Smooth muscle cell of the brain vasculature (primary cell): ENCODE data around the gene BZW2.
"Not testable (repeated sequence)": the region's sequence is repeated elsewhere in the genome, so short reads cannot be mapped to it uniquely, and the experiment has no call there.

Source experiments
- DNase-seq: peaks from one replicate; pipeline ENCODE4 v3.0.0-alpha.2; 2012; ENCODE audit warnings: low read depth, low spot score

Gene BZW2

DNA sequence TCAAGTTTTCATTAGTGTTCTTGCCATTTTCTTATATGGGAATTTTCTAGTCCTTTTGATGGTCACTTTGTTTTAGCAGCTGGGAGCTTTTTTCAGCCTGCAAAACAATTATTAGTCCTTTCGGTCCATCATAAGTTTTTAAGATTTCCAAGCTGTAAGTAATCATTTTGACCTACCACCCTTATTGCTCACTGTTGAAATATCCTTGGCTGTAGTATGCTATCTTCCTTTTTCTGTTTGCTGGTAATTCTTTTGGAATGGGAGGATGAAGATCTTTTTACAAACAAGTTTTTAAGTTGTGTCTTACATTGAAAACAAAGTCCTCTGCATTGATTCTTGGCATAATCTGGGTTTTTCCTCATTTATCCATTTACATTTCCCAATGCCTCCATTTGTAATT lies 24.0 kb downstream of the BZW2 start:
- no peak for DNase-seq

DNA sequence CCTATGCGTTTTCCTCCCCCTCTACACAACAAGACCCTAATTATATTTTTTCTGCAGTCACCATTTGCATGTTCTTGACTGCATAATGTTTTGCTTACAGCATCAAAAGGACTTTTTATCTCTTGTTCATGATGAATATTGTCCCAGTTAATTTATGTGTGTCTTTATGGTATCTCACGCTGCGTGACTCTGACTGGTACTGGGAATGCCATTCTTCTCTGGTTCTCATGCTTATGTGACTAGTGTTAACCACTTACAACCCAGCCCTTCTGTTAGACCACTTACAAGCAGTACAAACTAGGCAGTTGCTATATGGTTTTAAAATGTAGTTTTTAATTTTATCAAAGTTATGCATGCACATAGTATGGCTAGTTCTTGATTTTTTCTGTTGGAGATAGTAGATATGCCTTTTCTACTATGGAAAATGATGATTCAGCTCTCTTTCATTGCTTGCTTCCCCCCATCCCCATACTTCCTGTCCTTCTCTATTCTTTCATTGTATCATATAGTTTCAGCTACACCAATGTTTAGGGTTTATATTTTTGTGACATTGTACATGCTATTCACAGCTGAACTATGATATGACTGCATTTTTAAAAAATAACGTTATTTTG lies 24.9 kb downstream of the BZW2 start:
- DNase-seq: no peak

DNA sequence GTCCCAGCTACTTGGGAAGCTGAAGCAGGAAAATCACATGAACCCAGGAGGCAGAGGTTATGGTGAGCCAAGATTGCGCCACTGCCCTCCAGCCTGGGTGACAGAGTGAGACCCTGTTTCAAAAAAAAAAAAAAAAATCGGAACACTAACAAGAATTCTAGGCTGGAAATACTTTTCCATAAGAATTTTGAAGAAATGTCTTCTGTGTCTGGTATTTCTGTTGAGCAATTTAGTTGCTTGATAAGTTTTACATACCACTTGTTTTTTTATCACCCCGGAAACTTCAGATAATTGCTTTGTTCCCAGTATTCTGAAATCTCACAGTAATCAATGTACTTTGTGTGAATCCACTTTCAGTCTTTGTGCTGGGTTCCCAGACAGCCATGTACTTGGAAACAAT lies 25.8 kb downstream of the BZW2 start:
- DNase-seq: no peak

DNA sequence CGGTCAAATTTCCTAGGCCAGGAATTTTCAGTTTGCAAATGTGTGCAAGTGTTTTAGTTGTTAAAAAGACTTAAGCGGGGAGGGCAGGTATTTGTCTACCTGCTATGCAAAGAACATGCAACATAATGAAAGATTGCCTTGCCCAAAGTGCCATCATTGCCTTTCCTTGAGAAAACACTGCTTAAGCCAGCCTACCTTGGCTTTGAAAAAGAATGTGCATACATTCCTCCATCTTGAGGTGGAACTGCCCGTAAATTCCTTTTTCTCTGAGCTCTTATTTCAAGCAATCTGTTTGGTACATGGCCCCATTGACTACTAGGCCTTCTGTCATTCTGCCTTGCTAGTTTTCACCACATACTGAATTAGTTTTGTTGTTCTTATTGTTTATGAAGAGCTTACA lies 29.3 kb downstream of the BZW2 start:
- no peak for DNase-seq

DNA sequence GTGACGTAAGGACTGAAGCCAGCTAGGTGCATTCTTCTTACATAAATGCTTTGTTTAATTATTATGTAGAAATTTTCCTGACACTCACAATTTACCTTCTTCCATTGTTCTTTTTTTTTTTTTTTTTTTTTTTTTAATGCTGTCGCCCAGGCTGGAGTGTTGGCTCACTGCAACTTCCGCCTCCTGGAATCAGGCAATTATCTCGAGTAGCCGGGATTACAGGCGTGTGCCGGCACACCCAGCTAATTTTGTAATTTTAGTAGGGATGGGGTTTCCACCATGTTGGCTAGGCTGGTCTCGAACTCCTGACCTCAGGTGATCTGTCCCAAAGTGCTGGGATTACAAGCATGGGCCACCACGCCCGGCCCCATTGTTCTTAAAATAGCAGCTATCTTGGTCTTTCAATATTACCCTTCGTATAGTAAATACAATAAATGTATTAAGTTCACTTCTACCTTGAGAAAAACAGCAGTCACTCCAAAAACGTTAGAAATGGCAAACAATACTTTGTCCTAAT lies 32.1 kb downstream of the BZW2 start:
- no peak for DNase-seq

DNA sequence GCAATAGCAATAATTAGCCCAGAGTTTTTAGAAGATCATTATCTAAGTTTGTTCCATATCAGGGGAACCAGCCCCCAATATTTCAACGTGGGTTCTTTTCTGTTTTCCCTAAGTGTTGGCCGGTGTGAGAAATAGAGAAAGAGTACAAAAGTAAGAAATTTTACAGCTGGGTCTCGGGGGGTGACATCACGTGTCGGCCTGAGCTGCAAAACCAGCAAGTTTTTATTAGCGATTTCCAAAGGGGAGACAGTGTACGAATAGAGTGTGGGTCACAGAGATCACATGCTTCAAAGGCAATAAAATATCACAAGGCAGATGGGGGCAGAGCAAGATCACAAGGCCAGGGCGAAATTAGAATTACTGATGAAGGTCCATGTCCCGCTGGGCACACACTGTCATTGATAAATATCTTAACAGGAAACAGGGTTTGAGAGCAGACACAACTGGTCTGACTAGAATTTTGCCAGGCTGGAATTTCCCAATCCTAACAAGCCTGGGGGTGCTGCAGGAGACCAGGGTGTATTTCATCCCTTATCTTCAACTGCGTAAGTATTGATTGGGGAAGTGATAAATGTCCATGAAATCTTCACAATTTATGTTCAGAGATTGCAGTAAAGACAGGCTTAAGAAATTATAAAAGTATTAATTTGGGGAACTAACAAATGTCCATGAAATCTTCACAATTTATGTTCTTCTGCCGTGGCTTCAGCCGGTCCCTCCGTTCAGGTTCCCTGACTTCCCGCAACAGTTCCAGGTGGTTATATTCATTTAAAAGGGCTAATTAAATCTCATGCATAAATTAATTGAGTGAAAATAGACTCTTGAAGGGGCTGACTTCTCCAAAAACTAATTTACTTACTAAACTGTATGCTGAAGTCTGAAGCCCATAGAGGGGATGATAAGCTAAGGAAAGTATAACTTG lies 32.9 kb downstream of the BZW2 start:
- DNase-seq: not testable (repeated sequence)

DNA sequence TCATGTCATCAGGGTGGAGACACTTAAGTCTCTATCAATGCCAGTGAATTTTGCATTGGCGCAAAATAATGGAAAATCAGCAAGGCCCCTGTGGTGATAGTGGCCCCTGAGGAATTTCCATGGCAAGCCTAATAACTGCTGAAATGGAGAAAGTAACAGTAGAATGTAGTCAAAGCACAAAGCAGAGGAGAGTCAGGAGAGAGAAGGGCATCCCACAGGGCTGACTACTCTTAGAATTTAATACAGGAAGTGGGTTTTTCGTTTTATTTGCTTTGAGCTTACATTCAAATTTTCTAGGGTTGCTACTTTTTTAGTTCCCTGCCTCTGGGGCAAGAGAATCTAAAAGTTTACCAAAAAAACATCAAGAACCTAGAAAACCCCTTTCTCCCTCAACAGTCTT lies 39.0 kb downstream of the BZW2 start:
- no peak for DNase-seq

DNA sequence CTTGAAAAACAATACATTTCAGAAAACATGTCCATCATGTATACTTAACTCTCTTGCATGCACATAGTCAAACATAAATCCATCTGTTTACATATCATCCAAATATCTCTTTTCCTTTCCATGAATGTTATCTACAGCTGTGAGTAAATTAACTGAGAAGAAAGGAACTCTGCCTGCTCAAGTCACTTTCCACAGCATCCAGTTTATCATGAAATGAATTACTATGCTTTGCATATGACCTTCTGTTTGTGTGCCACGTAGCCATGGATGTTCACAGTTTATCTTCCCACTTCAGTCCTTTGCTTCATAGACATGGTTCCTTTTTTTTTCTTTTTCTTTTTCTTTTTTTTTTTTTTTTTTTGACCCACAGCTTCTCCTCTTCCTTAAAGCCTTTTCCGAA lies 39.6 kb downstream of the BZW2 start:
- DNase-seq: no peak

DNA sequence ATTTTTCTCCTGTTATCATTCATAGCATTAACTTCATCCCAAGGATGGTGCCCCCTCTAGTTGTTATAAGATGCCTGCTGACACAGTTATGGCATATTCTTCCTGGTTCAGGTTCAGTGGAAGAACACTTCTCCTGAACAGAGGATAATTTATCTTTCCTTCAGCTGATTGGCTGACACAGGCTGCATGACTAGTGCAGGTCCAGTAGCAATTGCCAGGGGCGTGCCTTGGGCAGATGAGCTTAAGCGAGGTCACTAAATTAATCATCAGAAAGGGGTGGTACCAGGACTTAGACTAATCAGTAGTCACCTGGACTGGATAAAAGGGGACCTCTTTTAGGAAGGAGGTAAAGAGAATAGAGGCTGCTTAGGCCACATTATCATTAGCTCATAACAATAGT lies 42.3 kb downstream of the BZW2 start:
- DNase-seq: no peak

DNA sequence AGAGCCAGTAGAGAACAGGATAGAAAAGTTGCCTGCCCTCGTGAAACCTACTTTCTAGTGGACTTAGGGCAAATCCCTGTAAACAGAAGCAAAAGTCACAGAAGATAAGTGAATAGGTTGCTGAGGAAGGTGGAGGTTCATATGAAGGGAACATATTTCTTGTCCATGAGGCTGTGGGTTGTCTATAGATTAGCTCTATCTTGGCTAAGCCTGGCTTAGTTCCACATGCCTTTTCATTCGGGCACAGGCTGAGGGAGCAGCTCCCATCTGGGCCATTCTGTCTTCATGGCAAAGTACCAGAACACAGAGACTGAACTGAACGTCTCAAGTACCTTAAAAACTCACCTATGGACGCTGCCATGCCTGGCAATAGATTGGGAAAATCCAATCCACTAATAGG lies 45.3 kb downstream of the BZW2 start:
- DNase-seq: no peak

DNA sequence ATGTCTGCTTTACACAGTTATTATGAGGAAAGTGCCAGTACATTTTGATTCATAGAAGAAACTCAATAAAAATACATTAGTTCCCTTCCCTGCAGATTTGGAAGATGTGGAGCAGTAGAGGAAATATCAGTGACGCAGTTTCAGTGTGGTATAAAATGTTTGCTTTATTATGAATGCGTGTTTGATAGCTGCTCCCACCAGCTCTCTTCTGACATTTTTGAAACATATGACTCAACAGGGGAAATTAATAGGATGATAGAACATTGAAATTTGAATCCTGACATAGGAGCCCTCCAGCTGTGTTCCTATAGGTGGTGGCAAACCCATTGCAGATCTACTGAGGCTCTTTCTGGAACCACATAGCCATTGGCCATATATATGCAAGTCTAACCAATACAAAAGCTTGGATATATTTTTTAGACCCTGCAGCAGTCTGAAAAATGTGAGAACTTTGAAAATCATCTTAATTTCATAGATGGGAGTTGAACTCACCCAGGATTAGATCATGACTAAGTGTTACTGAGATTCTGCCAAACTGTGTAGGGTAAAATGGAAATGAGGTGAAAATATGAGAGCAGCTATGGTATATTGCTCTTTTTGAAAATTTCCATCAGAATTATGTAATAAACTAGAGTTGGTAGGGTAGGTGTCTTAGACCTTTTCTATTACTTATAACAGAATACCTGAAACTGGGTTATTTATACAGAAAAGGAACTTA lies 47.8 kb downstream of the BZW2 start:
- DNase-seq: no peak

DNA sequence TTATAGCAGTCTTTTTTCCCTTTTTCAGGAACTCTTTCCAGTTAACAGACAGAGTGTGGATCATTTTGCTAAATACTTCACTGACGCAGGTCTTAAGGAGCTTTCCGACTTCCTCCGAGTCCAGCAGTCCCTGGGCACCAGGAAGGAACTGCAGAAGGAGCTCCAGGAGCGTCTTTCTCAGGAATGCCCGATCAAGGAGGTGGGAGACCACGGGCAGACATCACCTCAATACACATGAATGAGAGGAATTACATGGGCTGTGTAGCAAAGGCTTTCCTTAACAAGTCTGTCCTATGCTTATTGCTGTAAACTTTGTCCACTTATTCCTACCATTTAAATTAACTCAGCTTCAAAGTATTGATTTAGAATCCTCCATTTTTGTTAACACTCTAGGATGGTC lies 48.8 kb downstream of the BZW2 start:
- DNase-seq: no peak

DNA sequence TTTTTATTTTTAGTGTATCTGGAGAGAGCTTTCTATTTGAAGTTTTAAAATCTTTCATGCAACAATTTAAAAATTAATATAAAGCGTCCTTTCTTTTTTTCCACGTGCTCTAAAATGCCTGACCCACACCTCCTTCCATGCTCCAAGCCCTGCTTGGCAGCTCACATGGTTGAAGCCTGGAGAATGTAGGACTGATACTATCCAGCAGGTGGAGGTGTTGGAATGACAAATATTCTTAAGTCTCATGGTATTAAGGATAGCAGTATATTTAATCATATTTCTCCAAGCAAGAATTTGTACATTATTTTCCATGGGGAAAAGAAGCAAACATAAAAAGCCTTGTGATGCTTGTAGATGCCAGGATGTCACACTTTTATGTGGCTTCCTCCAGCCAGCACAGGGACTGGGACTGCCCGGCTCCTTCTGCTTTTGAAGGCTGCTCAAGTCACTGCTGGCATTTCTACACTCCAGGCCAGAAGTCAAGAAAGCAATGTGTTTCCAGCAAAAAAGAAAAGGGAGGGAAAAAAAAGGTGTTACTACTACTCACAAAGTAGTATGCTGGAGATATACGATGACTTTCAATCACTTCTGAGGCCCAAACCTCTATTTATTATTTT lies 49.7 kb downstream of the BZW2 start:
- peak; percentile 36 for DNase-seq

DNA sequence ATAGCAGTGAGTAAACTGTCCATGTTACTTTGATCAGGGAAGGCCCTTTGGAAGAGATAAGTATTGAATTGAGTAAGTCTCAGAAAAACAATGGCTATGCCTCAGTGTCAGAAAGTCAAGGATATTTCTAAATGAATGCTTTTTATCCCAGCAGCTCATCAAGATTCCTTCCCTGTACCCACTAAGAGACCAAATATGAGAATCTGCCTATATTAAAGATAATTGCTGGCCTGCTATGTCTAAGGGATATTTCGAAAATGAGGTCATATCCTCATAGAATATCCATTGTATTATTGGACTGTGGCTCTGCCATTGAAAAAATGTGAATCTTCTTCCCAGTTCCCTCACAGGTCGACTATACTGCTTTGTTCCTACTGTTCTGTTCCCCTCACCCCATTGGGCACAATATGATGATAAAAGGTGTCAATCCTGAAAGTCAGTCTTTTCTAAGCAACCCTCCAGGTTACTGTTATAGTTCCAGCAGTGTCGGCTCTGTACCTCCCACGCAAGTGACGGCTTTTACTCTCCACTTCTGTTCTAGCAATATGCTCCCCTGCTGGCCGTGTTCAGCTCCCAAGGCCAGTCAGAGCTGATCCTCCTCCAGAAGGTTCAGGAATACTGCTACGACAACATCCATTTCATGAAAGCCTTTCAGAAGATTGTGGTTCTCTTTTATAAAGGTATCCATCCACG lies 51.7 kb downstream of the BZW2 start:
- DNase-seq: no peak

DNA sequence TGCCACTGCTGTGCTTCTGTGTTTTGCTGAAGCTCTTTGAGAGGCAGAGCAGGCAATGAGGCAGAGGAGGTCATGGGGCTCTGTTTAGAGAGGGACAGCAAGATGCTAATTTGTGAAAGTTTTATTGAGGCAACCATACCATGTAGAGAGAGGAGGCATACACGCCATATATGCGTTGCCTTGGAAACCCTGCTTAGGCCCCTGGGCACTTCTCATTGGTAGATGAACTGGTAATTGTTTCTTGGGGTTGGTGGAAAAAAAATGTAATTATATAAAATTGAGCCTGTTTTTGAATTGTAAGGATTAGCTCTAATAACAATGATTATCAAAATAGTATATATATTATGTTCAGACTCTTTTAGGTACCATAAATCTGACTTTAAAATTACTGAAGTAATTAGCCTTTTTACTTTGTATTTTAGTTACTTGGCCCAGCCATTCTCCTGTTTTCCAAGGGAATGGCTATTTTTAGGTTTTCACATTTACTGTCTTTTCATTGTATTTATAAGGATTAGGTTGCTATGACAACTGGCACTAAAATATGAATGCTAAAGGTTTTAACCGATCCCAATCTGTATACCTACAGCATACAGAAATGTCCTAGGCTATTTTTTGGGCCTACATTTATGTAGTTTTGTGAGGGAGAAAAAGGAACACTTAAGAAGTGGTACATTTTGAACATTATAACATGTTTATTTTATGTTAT lies 52.4 kb downstream of the BZW2 start:
- DNase-seq: no peak

DNA sequence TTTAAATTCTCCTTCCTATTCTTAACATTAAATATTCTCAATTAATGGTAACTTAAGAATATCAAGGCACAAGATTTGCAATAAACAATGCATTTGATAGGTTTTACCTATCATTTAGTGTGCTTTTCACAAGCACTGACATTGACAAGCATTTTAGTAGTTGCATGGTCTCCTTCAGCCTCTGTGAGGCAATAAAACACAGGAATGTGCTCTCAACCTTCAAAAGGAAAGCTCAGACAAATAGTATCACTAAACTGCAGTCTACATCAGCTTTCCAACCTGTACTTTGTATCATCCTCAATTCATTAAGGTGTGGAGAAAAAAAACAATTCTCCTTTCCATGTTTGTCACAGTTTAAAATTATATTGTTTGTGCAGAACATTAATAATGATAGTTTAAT lies 56.5 kb downstream of the BZW2 start:
- DNase-seq: no peak

DNA sequence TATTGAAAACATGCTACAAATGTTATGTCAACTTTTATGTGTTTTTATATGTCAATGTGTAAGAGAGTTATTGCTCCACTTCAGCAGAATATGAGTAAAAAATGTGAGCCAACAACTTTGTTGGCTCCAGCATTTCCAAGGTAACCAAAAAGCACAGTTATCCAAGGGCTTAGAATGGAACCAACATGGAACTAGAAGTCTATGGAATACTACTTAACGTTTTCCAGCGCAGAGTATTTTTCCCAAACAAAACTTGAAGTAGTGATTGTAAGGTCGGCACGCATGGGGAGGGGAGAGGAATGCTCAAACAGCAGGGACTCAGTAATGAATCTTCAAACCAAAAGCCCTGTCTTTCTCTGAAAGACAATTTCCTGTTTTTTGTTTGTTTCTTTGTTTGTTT lies 62.5 kb downstream of the BZW2 start:
- no peak for DNase-seq

DNA sequence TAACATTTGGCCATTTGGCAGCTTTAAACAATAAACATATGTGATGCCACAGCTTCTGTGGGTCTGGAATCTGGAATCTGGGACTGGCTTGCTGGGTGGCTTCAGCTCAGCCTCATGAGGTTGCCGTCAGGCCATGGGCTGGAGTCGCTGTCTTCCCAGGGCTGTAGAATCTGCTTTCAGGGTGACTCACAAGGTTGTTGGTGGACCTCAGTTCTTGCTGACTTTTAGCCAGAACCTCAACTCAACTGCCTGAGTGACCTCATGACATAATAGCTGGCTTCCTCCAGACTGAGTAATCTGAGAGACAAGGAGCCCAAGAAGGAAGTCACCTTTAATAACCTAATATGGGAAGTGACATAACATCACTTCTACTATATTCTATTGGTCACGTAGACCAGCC lies 63.0 kb downstream of the BZW2 start:
- peak; percentile 21 for DNase-seq

DNA sequence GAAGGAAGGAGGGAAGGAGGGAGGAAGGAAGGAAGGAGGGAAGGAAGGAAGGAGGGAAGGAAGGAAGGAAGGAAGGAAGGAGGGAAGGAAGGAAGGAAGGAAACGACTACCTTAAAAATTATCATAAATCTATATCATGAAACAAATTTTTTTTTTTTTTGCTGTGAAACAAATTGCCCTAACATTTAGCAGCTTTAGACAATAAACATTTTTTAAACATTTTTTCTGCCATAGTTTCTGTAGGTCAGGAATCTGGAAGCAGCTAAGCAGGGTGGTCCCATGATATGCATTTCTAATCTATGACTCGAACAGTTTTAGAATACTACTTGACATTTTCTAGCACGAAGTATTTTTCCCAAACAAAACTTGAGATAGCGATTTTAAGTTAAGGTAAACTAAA lies 64.7 kb downstream of the BZW2 start:
- no peak for DNase-seq

DNA sequence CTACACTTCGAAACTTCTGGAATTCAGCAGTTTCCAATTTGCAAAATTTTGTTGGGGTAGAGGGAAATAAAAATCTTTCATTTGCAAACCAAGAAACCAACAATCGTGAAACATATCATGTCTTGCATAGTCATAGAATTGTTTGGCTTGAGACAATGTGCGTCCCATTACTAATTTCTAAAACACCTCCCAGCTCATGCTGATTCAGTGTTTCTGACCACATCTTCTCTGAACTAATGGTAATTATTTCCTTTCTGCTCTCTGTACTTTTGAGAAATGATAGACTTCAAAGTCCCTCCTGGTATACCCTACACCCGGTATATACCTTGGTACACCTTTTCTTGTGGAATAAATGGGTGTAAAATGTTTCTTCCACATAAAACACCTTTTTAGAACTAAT lies 65.7 kb downstream of the BZW2 start:
- no peak for DNase-seq

DNA sequence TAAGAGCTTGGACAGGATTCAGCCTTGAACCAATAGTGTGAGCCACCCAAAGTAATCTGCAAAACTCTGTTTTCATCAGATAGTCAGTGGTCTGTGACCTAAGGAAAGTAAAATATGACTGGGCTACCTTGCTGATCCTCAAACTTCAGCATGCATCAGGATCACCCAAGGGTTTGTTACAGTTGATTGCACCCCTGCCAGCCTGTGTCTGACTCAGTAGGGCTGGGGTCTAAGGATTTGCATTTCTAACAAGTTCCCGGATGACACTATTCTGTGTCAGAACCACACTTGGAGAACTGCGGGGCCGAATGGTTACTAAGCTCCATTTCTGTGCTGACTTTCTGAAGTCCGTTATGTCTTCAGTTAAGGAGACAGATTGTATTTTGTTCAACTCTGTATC lies 66.9 kb downstream of the BZW2 start:
- DNase-seq: no peak
